ENCODE measurements around the gene NR4A2.

Gene NR4A2

DNA sequence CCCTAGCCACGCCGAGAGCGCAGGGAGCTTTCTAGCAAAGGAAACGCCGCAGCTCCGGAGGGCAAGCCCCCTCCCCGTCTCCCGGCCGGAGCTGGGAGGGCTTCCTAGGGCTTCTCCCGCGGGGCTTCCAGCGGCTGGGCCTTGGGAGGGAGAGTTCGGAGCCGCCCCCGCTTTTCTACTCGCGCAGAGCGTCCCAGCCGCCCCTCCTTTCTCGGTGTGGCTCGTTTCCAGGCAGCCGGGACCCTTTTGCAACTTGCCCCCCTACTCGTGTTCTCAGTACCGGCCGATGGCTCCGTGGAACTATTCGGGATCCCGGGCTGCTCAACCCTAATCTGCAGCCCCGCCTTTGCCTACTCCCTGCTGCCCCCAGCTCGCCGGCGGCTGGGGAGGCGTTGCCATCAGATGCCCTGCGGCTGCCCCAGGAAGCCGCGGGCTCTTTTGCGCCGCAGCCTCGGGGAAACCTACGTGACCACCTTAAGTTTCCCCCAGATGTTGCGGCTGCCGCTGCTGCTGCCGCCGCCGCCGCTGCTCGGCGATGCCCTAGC lies 1.5 kb upstream of the NR4A2 start:
- TF ChIP-seq, protein P1, sequence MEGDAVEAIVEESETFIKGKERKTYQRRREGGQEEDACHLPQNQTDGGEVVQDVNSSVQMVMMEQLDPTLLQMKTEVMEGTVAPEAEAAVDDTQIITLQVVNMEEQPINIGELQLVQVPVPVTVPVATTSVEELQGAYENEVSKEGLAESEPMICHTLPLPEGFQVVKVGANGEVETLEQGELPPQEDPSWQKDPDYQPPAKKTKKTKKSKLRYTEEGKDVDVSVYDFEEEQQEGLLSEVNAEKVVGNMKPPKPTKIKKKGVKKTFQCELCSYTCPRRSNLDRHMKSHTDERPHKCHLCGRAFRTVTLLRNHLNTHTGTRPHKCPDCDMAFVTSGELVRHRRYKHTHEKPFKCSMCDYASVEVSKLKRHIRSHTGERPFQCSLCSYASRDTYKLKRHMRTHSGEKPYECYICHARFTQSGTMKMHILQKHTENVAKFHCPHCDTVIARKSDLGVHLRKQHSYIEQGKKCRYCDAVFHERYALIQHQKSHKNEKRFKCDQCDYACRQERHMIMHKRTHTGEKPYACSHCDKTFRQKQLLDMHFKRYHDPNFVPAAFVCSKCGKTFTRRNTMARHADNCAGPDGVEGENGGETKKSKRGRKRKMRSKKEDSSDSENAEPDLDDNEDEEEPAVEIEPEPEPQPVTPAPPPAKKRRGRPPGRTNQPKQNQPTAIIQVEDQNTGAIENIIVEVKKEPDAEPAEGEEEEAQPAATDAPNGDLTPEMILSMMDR (IDR thresholded peaks at IDR 0.05; ENCODE audit: low read depth, low read length, missing control alignments) = no peak
- in situ Hi-C loops (cut with HindIII; ENCODE audit: low sequenced_read_pairs) = no loop called here
- H3K4me3 ChIP-seq (ENCODE audit: low read depth, low read length) = peak overlapping the region; percentile 62
- DNase-seq (ENCODE audit: low read depth) = no peak

DNA sequence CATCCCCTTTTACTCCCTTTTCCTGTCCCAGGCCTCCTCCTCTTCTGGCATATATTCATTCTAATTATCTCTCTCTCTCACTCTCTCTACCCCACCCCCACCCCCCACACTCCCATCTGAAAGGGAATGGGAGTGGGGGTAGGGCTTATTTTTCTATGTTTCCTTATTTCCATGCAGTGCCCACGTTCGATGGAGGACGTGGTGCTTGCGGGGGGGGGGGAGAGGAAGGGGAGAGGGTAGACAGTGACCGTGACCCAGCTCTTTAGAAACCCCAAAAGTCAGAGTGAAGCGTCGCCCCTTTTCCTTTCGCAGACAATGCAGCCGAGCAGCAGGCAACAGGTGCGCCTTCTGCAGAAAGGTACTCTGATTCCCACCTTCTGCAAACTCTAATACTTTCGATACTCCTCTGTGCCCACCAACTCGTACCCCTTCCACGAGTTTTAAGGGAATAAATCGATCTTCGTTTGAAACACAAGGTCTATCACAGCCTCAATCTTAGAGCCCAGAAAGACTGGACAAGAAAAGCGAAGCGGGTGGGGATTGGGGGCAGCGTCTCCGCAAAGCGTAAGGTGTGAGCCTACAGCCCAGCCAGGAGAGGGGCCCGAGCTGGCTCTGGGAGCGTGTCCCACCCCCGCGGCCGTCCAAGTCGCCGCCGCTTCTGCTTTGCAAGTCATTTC lies 891 bp upstream of the NR4A2 start:
- in situ Hi-C loops (cut with HindIII; ENCODE audit: low sequenced_read_pairs) = no loop called here
- TF ChIP-seq, protein P1 (IDR thresholded peaks at IDR 0.05; ENCODE audit: low read depth, low read length, missing control alignments) = no peak
- no peak for DNase-seq (ENCODE audit: low read depth)
- peak overlapping the region; percentile 62 for H3K4me3 ChIP-seq (ENCODE audit: low read depth, low read length)

DNA sequence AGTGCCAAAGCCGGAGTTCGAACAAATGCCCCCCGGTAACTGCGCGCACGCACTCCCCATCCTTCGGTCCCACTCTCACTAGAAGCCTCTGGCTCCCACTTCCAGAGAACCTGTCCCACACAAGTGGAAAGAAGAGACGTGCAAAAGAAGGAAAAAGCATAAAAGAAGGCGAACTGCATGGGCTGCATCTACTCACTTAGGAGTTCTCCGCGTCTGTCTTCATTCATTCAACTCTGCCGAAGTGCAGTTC lies 312 bp downstream of the NR4A2 start:
- H3K4me3 ChIP-seq (ENCODE audit: low read depth, low read length) = peak overlapping the region; percentile 62
- in situ Hi-C loops (cut with HindIII; ENCODE audit: low sequenced_read_pairs) = no loop called here
- TF ChIP-seq, protein P1 (IDR thresholded peaks at IDR 0.05; ENCODE audit: low read depth, low read length, missing control alignments) = no peak
- DNase-seq (ENCODE audit: low read depth) = no peak

DNA sequence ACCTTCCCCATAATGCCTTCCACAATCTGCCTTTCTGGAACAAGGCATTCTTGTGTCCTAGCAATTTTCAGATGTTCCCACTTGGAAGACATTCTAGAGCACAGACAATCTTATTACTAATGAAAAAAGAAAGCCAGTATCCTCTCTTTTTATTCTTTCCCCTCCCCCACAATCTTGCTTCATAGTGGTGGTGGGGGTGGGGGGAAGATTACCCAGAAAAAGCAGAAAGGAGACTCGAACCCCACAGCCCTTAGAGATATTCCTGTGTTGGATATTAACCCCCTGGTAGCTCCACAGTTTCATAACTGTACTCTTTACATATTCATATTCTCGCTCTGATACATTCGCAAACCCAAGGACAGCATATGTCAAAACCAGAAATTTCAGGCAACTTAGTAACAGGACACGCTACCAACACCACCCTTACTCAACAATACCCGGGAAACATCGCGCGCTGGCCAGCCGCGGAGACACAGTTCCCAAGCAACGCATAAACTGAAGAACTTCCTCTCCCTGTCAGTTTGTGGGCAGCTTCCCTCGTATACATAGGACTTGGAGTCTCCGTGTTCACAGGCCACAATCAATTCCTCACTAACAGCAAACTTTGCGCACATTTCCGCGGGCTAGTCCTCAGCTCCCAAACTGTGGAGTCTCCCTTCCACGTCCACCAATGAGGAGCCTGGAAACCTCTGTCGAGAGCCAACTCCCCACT lies 793 bp downstream of the NR4A2 start:
- peak overlapping the region; percentile 62 for H3K4me3 ChIP-seq (ENCODE audit: low read depth, low read length)
- no peak for DNase-seq (ENCODE audit: low read depth)
- TF ChIP-seq, protein P1 (IDR thresholded peaks at IDR 0.05; ENCODE audit: low read depth, low read length, missing control alignments) = no peak
- in situ Hi-C loops (cut with HindIII; ENCODE audit: low sequenced_read_pairs) = no loop called here

DNA sequence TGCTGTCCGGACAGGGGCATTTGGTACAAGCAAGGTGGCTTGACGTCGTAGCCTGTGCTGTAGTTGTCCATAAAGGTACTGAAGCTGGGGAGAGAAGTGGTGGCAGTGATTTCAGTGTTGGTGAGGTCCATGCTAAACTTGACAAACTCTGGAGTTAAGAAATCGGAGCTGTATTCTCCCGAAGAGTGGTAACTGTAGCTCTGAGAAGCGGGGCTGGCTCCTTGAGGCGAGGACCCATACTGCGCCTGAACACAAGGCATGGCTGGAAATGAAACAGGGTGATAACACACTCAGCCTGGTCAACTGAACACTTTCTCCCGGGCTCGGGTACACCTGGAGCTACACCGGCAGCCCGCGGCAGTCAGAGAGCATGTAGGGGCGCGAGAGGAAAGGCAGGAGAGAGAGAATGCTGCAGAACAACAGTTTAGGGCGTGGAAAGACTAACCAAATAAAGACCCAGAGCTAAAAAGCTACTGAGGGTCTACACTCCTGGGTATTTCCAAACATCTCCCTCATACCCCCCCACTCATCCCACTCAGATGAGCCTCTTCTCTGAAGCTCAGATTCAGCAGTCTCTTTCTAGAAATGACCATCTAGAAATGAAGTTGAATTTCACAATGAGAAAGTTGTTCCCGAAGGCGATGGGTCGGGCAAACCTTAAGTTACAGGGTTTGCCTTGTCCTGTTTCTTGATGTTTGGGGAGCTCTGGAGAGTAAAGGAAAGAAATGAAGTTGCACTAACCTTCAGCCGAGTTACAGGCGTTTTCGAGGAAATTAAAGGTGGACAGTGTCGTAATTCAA lies 2.4 kb downstream of the NR4A2 start:
- H3K4me3 ChIP-seq (ENCODE audit: low read depth, low read length) = no peak overlapping the region
- in situ Hi-C loops (cut with HindIII; ENCODE audit: low sequenced_read_pairs) = no loop called here
- TF ChIP-seq, protein P1 (IDR thresholded peaks at IDR 0.05; ENCODE audit: low read depth, low read length, missing control alignments) = peak; percentile 1

DNA sequence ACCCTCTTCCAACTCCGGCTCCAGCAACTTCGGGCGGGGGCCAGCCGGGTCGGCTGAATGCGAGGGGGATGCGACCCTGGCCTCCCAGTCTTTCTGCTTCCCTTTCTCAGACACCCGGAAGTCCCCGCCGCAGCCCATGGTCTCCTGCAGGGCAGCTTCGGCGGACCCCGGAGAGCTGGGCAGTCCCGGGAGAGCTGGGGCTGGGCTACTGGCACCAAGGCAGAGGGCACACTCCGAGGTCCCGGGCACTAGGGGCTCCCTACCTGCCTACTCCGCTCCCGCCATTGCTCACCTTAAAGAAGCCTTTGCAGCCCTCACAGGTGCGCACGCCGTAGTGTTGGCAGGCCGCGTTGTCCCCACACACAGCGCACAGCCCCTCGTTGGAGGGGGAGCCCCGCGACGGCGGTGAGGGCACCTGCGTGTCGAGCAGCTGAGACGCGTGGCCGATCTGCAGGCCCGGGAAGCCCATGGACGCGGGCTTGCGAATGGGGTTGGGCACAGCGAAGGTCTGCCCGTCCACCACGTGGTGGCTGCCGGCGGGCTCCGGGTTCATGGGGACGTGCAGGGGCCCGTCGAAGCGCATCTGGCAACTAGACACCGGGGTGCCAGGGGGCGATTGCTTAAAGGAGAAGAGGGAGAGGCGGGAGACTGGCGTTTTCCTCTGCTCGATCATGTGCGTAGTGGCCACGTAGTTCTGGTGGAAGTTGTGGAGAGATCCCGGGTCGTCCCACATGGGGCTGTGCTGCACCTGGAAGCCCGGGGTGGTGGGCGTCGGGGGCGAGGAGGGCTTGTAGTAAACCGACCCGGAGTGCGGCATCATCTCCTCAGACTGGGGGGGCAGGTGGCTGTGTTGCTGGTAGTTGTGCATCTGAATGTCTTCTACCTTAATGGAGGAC lies 3.2 kb downstream of the NR4A2 start:
- no peak for DNase-seq (ENCODE audit: low read depth)
- no peak overlapping the region for H3K4me3 ChIP-seq (ENCODE audit: low read depth, low read length)
- in situ Hi-C loops (cut with HindIII; ENCODE audit: low sequenced_read_pairs) = no loop called here
- TF ChIP-seq, protein P1 (IDR thresholded peaks at IDR 0.05; ENCODE audit: low read depth, low read length, missing control alignments) = no peak

More for the DNA sequence above, 2.4 kb downstream of the NR4A2 start:
- DNase-seq (ENCODE audit: low read depth) = no peak
